H9 (cell line): Measurements from ENCODE around the gene KLK3. TPM values are rescaled to one million over a fixed set of nuclear protein-coding genes. Genes with fewer than 3 reads are reported as not detected.

Source experiments
- DNase-seq: peaks from one replicate; pipeline ENCODE4 v3.0.0-alpha.2; 2017
- H2AFZ ChIP-seq: one replicate; pipeline ENCODE4 v1.6.1; 2013; ENCODE audit warnings: mild to moderate bottlenecking, low read length, control low read depth, moderate library complexity
- H2AK5ac ChIP-seq: 2 replicates; pipeline ENCODE4 v1.6.1; 2013; ENCODE audit warnings: low read length, control low read depth, mixed read lengths; ENCODE audit not compliant: insufficient read length
- H2BK120ac ChIP-seq: one replicate; pipeline ENCODE4 v1.6.1; 2013; ENCODE audit warnings: low read depth, mild to moderate bottlenecking, low read length, control low read depth, inconsistent platforms; ENCODE audit not compliant: poor library complexity, severe bottlenecking
- H2BK12ac ChIP-seq: 2 replicates; pipeline ENCODE4 v1.6.1; 2013; ENCODE audit warnings: low read length, control low read depth, mixed read lengths, low read depth; ENCODE audit not compliant: insufficient read length
- H2BK15ac ChIP-seq: 2 replicates; pipeline ENCODE4 v1.6.1; 2013; ENCODE audit warnings: low read depth, low read length, control low read depth
- H2BK20ac ChIP-seq: one replicate; pipeline ENCODE4 v1.6.1; 2013; ENCODE audit warnings: low read depth, mild to moderate bottlenecking, low read length, control low read depth, inconsistent platforms; ENCODE audit not compliant: poor library complexity, severe bottlenecking
- H2BK5ac ChIP-seq: 2 replicates; pipeline ENCODE4 v1.6.1; 2013; ENCODE audit warnings: low read length, control low read depth, mixed read lengths; ENCODE audit not compliant: insufficient read length
- H3K14ac ChIP-seq: 2 replicates; pipeline ENCODE4 v1.6.1; 2013; ENCODE audit warnings: low read length, control low read depth; ENCODE audit not compliant: insufficient read depth
- H3K18ac ChIP-seq: 2 replicates; pipeline ENCODE4 v1.6.1; 2013; ENCODE audit warnings: low read depth, mild to moderate bottlenecking, mixed read lengths, low read length, control low read depth; ENCODE audit not compliant: insufficient read length
- H3K23ac ChIP-seq: 2 replicates; pipeline ENCODE4 v1.6.1; 2013; ENCODE audit warnings: low read length, control low read depth, mixed read lengths, low read depth; ENCODE audit not compliant: insufficient read length
- H3K23me2 ChIP-seq: 2 replicates; pipeline ENCODE4 v1.6.1; 2013; ENCODE audit warnings: low read depth, mild to moderate bottlenecking, mixed read lengths, low read length, control low read depth; ENCODE audit not compliant: insufficient read length, poor library complexity, severe bottlenecking
- H3K27ac ChIP-seq: 2 replicates; pipeline ENCODE4 v1.5.1; 2013; ENCODE audit warnings: low read length, control low read depth, mixed read lengths, low read depth; ENCODE audit not compliant: insufficient read length
- H3K27me3 ChIP-seq: 2 replicates; pipeline ENCODE4 v1.6.1; 2013; ENCODE audit warnings: low read length, control low read depth, inconsistent platforms; ENCODE audit not compliant: insufficient read depth
- H3K4ac ChIP-seq: 2 replicates; pipeline ENCODE4 v1.6.1; 2013; ENCODE audit warnings: low read depth, mild to moderate bottlenecking, control low read depth, inconsistent platforms, low read length, moderate library complexity
- H3K4me1 ChIP-seq: 2 replicates; pipeline ENCODE4 v1.6.1; 2013; ENCODE audit warnings: low read length, control low read depth, inconsistent platforms; ENCODE audit not compliant: insufficient read depth
- H3K4me2 ChIP-seq: 2 replicates; pipeline ENCODE4 v1.6.1; 2013; ENCODE audit warnings: low read length, control low read depth, mixed read lengths; ENCODE audit not compliant: insufficient read length, insufficient read depth
- H3K56ac ChIP-seq: 2 replicates; pipeline ENCODE4 v1.6.1; 2013; ENCODE audit warnings: low read depth, mild to moderate bottlenecking, mixed read lengths, low read length, control low read depth; ENCODE audit not compliant: insufficient read length
- H3K79me1 ChIP-seq: 2 replicates; pipeline ENCODE4 v1.6.1; 2013; ENCODE audit warnings: low read depth, mild to moderate bottlenecking, moderate library complexity, low read length, control low read depth, inconsistent platforms; ENCODE audit not compliant: insufficient read depth, poor library complexity, severe bottlenecking
- H3K79me2 ChIP-seq: 2 replicates; pipeline ENCODE4 v1.6.1; 2013; ENCODE audit warnings: low read length, control low read depth, inconsistent platforms; ENCODE audit not compliant: insufficient read depth
- H3K9ac ChIP-seq: 2 replicates; pipeline ENCODE4 v1.6.1; 2013; ENCODE audit warnings: low read length, control low read depth, mixed read lengths; ENCODE audit not compliant: insufficient read length; ENCODE audit errors: extremely low read depth
- H3K9me3 ChIP-seq: one replicate; pipeline ENCODE4 v1.6.1; 2013; ENCODE audit warnings: low read depth, low read length, inconsistent platforms; ENCODE audit not compliant: control insufficient read depth
- H3T11ph ChIP-seq: one replicate; pipeline ENCODE4 v1.6.1; 2013; ENCODE audit warnings: mild to moderate bottlenecking, low read length, control low read depth, inconsistent platforms
- H4K20me1 ChIP-seq: one replicate; pipeline ENCODE4 v1.6.1; 2013; ENCODE audit not compliant: control insufficient read depth, insufficient read length, insufficient read depth
- H4K5ac ChIP-seq: 2 replicates; pipeline ENCODE4 v1.6.1; 2013; ENCODE audit warnings: low read depth, mild to moderate bottlenecking, mixed read lengths, low read length, control low read depth; ENCODE audit not compliant: insufficient read length
- H4K8ac ChIP-seq: replicated peaks from 2 replicates; pipeline ENCODE4 v1.6.1; 2013; ENCODE audit warnings: low read length, control low read depth, mixed read lengths, low read depth; ENCODE audit not compliant: insufficient read length
- H4K91ac ChIP-seq: 2 replicates; pipeline ENCODE4 v1.6.1; 2013; ENCODE audit warnings: low read depth, mild to moderate bottlenecking, moderate library complexity, mixed read lengths, low read length, control low read depth; ENCODE audit not compliant: insufficient read length
- H3K27ac Mint-ChIP-seq, 3 experiments: 2 replicates in 2 of 3; 3 replicates in 1 of 3; pipeline ENCODE4 v1.8.0; 2020 to 2021; ENCODE audit warnings: mixed read lengths in 3 of 3, mild to moderate bottlenecking in 1 of 3, moderate library complexity in 1 of 3
- H3K27me3 Mint-ChIP-seq: 2 replicates; pipeline ENCODE4 v1.8.0; 2021; ENCODE audit warnings: low read depth, mild to moderate bottlenecking, moderate library complexity, mixed read lengths
- H3K36me3 Mint-ChIP-seq, 3 experiments: 2 replicates in 2 of 3; 3 replicates in 1 of 3; pipeline ENCODE4 v1.8.0; 2020 to 2021; ENCODE audit warnings: low read depth in 3 of 3, mixed read lengths in 3 of 3; ENCODE audit not compliant: insufficient read depth in 1 of 3
- H3K4me1 Mint-ChIP-seq, 2 experiments: 2 replicates each; pipeline ENCODE4 v1.8.0; 2020; ENCODE audit warnings: mixed read lengths in 2 of 2
- H3K4me3 Mint-ChIP-seq, 2 experiments: 2 replicates in 1 of 2; 3 replicates in 1 of 2; pipeline ENCODE4 v1.8.0; 2020 to 2021; ENCODE audit warnings: mild to moderate bottlenecking in 2 of 2, mixed read lengths in 2 of 2, moderate library complexity in 1 of 2
- H3K9me3 Mint-ChIP-seq, 2 experiments: 2 replicates in 1 of 2; 3 replicates in 1 of 2; pipeline ENCODE4 v1.8.0; 2020; ENCODE audit warnings: mild to moderate bottlenecking in 2 of 2, mixed read lengths in 2 of 2, moderate library complexity in 1 of 2
- WGBS: extraction: QIAGEN DNeasy Blood & Tissue Kit; methylation state at CpG from one replicate; pipeline ENCODE4 v1.1.7; 2013; ENCODE audit warnings: missing lambda C conversion rate, low lambda C conversion rate, mixed read lengths; ENCODE audit not compliant: insufficient read length; ENCODE audit errors: extremely low coverage; 5-methylcytosine and 5-hydroxymethylcytosine counted together
- total RNA-seq: library from RNA; stranded (reverse); gene quantifications from 2 replicates; pipeline ENCODE4 v1.2.1, GENCODE V29; 2021
- TF ChIP-seq, protein P1 (sequence below): fragments of 200-600 bp; sonication (generic); conservative IDR thresholded peaks from 3 replicates; pipeline ENCODE4 v1.8.0; 2021; ENCODE audit warnings: antibody characterized with exemption, mild to moderate bottlenecking

The KLK3 gene
- total RNA-seq, 1 experiment from 2014 or later: not detected

DNA sequence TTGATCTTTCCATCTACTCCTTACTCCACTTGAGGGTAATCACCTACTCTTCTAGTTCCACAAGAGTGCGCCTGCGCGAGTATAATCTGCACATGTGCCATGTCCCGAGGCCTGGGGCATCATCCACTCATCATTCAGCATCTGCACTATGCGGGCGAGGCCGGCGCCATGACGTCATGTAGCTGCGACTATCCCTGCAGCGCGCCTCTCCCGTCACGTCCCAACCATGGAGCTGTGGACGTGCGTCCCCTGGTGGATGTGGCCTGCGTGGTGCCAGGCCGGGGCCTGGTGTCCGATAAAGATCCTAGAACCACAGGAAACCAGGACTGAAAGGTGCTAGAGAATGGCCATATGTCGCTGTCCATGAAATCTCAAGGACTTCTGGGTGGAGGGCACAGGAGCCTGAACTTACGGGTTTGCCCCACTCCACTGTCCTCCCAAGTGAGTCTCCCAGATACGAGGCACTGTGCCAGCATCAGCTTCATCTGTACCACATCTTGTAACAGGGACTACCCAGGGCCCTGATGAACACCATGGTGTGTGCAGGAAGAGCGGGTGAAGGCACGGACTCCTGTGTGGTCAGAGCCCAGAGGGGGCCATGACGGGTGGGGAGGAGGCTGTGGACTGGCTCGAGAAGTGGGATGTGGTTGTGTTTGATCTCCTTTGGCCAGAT lies 15.8 kb downstream of the KLK3 start:
- H3K9me3 ChIP-seq: no peaks in the 10 kb centered on the region
- H3K27ac Mint-ChIP-seq: peak overlapping the region in 1 of 3 experiments; percentile 82; a peak in 2 of 7 replicates

More for the DNA sequence above, 15.8 kb downstream of the KLK3 start:
- Histone ChIP-seq H4K8ac (no peak overlapping the region), H3K23me2 (no peaks in the 10 kb centered on the region), H3T11ph (no peak overlapping the region), H3K56ac (no peak overlapping the region), H2BK5ac (no peak overlapping the region), H2AFZ (no peak overlapping the region), H2AK5ac (no peak overlapping the region), H3K23ac (no peak overlapping the region), H3K79me1 (no peaks in the 10 kb centered on the region), H3K27ac (no peak overlapping the region), H3K9ac (no peak overlapping the region), H3K4me2 (no peak overlapping the region), H3K79me2 (no peaks in the 10 kb centered on the region), H3K18ac (no peak overlapping the region), H3K4me1 (no peaks in the 10 kb centered on the region), H2BK12ac (no peak overlapping the region), H2BK120ac (no peak overlapping the region), H2BK15ac (no peak overlapping the region), H4K91ac (no peak overlapping the region), H2BK20ac (no peak overlapping the region), H4K5ac (no peak overlapping the region), H3K4ac (no peak overlapping the region), H4K20me1 (no peaks in the 10 kb centered on the region), H3K27me3 (peaks cover 3% of the 10 kb centered on the region; the same call in 1 of the 2 replicates), H3K14ac (no peak overlapping the region)
- H3K4me1 Mint-ChIP-seq: no peaks in the 10 kb centered on the region
- no peaks in the 10 kb centered on the region; a peak in 1 of 5 replicates for H3K9me3 Mint-ChIP-seq
- H3K36me3 Mint-ChIP-seq: no peaks in the 10 kb centered on the region
- peak; percentile 71 for DNase-seq
- no CpG with 5 or more reads among the region's 26 CpGs for WGBS
- TF ChIP-seq, protein P1, sequence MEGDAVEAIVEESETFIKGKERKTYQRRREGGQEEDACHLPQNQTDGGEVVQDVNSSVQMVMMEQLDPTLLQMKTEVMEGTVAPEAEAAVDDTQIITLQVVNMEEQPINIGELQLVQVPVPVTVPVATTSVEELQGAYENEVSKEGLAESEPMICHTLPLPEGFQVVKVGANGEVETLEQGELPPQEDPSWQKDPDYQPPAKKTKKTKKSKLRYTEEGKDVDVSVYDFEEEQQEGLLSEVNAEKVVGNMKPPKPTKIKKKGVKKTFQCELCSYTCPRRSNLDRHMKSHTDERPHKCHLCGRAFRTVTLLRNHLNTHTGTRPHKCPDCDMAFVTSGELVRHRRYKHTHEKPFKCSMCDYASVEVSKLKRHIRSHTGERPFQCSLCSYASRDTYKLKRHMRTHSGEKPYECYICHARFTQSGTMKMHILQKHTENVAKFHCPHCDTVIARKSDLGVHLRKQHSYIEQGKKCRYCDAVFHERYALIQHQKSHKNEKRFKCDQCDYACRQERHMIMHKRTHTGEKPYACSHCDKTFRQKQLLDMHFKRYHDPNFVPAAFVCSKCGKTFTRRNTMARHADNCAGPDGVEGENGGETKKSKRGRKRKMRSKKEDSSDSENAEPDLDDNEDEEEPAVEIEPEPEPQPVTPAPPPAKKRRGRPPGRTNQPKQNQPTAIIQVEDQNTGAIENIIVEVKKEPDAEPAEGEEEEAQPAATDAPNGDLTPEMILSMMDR: peak; percentile 55
- H3K4me3 Mint-ChIP-seq: no peak overlapping the region
- peaks cover 70% of the 10 kb centered on the region for H3K27me3 Mint-ChIP-seq
